ENCODE data around the gene CAPN3.
A peak's percentile ranks its signal among the peaks of the same experiment; 100 is the strongest.
"Not testable (repeated sequence)": the region's sequence is repeated elsewhere in the genome, so short reads cannot be mapped to it uniquely, and the experiment has no call there.

CAPN3 gene

DNA sequence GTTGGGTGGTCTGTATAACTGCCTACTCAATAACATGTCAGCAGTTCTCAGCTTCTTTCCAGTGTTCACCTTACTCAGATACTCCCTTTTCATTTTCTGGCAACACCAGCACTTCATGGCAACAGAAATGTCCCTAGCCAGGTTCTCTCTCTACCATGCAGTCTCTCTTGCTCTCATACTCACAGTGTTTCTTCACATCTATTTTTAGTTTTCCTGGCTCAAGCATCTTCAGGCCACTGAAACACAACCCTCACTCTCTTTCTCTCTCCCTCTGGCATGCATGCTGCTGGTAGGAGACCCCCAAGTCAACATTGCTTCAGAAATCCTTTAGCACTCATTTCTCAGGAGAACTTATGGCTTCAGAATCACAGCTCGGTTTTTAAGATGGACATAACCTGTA lies at the start of gene CAPN3:
TSS of gene CAPN3 (plus strand) at position 253 of the 400 bp plus-strand sequence. CDS start 305 bp downstream, outside the sequence.
- Mint-ChIP-seq H3K4me1 (no peaks in the 10 kb centered on the region), H3K27ac (no peak within 1 kb of the TSS), H3K36me3 (ENCODE audit: low read depth) (peaks cover 2% of the 10 kb centered on the region), H3K4me3 (no peak within 1 kb of the TSS), H3K9me3 (no peaks in the 10 kb centered on the region), H3K27me3 (no peaks in the 10 kb centered on the region)
- DNase-seq (no peak), ATAC-seq (no peak)

DNA sequence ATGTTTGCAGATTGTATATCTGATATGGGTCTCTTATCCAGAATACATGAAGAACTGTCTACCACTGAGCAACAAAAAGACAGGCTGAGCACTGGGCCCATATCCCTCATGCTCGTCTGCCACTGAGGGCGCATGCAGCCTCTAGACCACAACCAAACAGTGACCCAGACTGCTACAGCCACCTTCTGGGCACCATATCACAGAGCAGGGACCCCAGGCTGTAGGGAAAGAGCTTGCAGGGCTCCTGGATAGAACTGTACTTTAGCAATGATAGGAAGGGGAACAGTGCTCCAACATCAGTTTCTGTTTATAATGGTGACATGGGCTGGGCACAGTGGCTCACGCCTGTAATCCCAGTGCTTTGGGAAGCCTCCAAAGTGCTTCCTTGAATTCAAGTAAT lies 45.8 kb upstream of the CAPN3 start:
- no peak for DNase-seq
- ATAC-seq, result no peak
- no peaks in the 10 kb centered on the region for H3K27me3 Mint-ChIP-seq

DNA sequence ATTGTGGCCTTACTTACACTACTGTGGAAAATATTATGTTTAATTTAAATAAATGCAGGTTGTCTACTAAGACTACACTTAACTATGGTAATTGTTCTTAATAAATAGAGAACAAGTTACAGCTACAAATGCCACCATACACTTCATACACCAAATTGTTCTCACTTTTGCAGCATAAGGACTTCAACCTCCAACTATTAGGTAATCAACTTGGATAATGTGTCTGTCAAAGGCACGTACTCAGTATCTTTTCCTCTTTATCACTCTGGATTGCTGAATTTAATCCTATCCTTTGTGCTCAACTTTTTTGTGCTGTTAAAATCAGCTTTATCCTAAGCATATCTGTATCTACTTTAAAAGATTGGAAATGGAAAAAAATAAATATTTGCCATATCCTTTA lies 44.5 kb upstream of the CAPN3 start:
- Mint-ChIP-seq H3K9me3 (no peaks in the 10 kb centered on the region), H3K36me3 (ENCODE audit: low read depth) (peaks cover 14% of the 10 kb centered on the region), H3K27ac (no peak overlapping the region), H3K4me3 (no peak overlapping the region), H3K4me1 (peaks cover 7% of the 10 kb centered on the region), H3K27me3 (no peaks in the 10 kb centered on the region)
- no peak for DNase-seq
- ATAC-seq, result no peak

More for the DNA sequence above, 45.8 kb upstream of the CAPN3 start:
- Mint-ChIP-seq H3K4me1 (peaks cover 7% of the 10 kb centered on the region), H3K36me3 (ENCODE audit: low read depth) (peaks cover 16% of the 10 kb centered on the region), H3K4me3 (no peak overlapping the region), H3K27ac (no peak overlapping the region), H3K9me3 (no peaks in the 10 kb centered on the region)

DNA sequence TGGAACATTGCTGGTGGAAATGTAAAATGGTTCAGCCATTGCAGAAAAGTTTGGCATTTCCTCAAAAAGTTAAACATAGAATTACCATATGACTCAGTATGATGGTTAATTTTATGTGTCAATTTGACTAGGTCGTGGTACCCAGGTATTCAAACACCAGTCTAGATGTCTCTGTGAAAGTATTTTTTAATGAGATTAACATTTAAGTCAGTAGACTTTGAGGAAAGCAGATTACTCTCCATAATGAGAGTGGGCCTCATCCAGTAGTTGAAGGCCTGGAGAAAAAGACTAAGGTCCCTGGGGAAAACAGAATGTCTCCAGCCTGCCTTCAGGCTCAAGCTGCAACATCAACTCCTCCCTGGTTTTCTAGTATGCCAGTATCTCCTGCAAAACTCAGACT lies 43.8 kb upstream of the CAPN3 start:
- H3K4me1 Mint-ChIP-seq, result peaks cover 7% of the 10 kb centered on the region
- H3K9me3 Mint-ChIP-seq, result no peaks in the 10 kb centered on the region
- H3K4me3 Mint-ChIP-seq, result no peak overlapping the region
- H3K27me3 Mint-ChIP-seq, result no peaks in the 10 kb centered on the region
- DNase-seq, result no peak
- H3K36me3 Mint-ChIP-seq (ENCODE audit: low read depth), result peaks cover 10% of the 10 kb centered on the region
- H3K27ac Mint-ChIP-seq, result no peak overlapping the region
- peak; percentile 49 for ATAC-seq

DNA sequence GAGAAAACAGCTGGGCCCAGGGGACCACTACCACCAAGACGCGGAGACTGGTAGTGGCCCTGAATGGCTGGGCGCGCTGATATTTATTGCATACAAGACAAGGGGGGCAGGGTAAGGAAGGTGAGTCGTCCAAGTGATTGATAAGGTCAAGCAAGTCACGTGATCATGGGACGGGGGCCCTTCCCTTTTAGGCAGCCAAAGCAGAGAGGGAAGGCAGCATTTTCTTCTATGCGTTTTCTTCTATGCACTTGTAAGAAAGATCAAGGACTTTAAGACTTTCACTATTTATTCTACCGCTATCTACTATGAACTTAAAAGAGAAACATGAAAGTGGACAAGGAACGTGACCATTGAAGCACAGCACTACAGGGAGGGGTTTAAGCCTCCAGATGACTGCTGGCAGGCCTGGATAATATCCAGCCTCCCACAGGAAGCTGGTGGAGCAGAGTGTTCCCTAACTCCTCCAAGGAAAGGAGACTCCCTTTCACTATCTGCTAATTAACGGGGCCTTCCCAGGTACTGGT lies 43.0 kb upstream of the CAPN3 start:
- not testable (repeated sequence) for H3K4me1 Mint-ChIP-seq; H3K9me3 Mint-ChIP-seq; ATAC-seq; H3K4me3 Mint-ChIP-seq; DNase-seq; H3K36me3 Mint-ChIP-seq (ENCODE audit: low read depth); H3K27ac Mint-ChIP-seq; H3K27me3 Mint-ChIP-seq

DNA sequence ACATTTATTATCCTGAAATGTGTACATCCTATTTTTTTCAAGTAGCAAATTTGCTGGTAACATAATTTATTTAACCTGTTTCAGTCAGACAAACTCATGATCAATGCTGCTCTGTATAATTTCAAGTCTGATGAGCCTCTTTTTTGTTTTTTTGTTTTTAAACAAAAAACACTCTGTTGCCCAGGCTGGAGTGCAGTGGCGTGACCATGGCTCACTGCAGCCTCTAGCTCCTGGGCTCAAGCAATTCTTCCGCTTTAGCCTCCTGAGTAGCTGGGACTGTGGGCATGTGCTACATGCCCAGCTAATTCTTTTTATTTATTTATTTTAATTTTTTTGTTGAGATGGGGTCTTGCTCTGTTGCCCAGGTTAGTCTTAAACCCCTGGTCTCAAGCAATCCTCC lies 40.1 kb upstream of the CAPN3 start:
- peaks cover 13% of the 10 kb centered on the region for H3K36me3 Mint-ChIP-seq (ENCODE audit: low read depth)
- H3K9me3 Mint-ChIP-seq, result no peaks in the 10 kb centered on the region
- ATAC-seq, result no peak
- no peak for DNase-seq
- H3K4me1 Mint-ChIP-seq, result peaks cover 7% of the 10 kb centered on the region
- no peak overlapping the region for H3K4me3 Mint-ChIP-seq
- H3K27ac Mint-ChIP-seq, result no peak overlapping the region
- no peaks in the 10 kb centered on the region for H3K27me3 Mint-ChIP-seq

DNA sequence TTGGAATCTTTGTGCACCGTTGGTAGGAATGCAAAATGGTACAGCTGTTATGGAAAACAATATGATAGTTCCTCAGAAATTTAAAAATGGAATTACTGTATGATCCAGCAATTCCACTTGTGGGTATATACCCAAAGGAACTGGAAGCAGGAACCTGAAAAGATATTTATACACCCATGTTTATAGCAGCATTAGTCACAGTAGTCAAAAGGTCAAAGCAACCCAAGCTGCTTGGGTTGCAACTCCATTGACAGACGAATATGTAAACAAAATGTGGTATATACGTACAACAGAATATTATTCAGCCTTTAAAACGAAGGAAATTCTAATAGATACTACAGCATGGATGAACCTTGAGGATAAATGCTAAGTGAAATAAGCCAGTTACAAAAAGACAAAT lies 35.0 kb upstream of the CAPN3 start:
- no peak overlapping the region for H3K4me3 Mint-ChIP-seq
- no peak overlapping the region for H3K27ac Mint-ChIP-seq
- peaks cover 26% of the 10 kb centered on the region for H3K36me3 Mint-ChIP-seq (ENCODE audit: low read depth)
- no peaks in the 10 kb centered on the region for H3K9me3 Mint-ChIP-seq
- H3K4me1 Mint-ChIP-seq, result no peaks in the 10 kb centered on the region
- no peaks in the 10 kb centered on the region for H3K27me3 Mint-ChIP-seq
- ATAC-seq (no peak), DNase-seq (no peak)

DNA sequence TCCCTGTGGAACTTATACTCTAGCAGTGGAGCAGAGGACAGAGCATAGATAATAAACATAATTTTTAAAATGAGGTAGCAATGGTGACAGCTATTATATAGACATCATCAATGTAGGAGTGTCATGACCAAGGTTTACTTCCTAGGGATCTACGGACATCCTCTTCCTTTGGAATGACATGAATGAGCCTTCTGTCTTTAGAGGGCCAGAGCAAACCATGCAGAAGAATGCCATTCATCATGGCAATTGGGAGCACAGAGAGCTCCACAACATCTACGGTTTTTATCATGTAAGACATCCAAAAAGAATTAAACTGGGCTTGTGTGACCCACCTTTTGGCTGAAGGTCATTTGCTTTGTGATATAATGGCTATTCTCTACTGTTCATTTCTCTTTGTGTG lies 30.1 kb upstream of the CAPN3 start:
- Mint-ChIP-seq H3K27ac (no peak overlapping the region), H3K4me3 (no peak overlapping the region), H3K4me1 (no peaks in the 10 kb centered on the region), H3K27me3 (no peaks in the 10 kb centered on the region), H3K36me3 (ENCODE audit: low read depth) (peaks cover 24% of the 10 kb centered on the region), H3K9me3 (no peaks in the 10 kb centered on the region)
- DNase-seq (no peak), ATAC-seq (no peak)

DNA sequence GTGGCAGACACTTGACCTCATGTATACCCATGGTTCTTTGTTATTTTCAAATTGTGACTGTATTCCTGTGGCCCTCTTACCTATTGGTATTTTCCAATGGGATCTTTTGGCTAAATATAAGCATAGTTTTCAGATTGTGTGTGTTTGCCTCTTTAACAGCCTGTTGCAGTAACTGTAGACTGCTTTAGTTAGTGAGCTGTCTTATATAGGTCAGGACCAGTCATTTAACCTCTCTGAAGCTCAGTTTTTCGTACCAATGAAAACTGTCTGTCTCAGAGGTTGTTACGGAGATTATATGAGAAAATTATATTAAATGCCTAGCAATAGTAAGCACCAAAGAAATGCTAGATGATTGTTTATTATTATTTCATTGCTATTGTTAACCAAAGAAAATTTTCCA lies 29.3 kb upstream of the CAPN3 start:
- no peaks in the 10 kb centered on the region for H3K27me3 Mint-ChIP-seq
- H3K4me1 Mint-ChIP-seq, result no peaks in the 10 kb centered on the region
- no peak for ATAC-seq
- DNase-seq, result no peak
- no peak overlapping the region for H3K4me3 Mint-ChIP-seq
- H3K27ac Mint-ChIP-seq, result no peak overlapping the region
- H3K9me3 Mint-ChIP-seq, result peaks cover 4% of the 10 kb centered on the region
- H3K36me3 Mint-ChIP-seq (ENCODE audit: low read depth), result peaks cover 27% of the 10 kb centered on the region

DNA sequence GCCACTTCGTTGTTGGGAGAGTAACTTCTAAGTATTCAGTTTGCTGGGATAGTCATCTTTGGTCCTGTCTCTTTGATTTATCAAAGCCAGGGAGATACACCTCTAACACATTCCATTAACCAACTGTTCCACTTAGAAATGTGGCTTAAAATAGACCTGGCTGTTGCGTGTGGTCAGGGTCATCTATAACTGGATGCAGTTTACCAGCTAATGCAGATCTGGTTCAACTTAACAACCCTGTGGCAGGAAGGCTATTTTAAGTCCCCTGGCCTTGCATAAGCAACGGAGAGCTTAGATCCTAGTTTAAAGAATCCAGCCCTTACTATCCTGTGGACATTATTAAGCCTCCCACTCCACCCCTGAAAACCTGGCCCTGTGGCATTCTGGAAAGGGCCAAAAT lies 28.1 kb upstream of the CAPN3 start:
- no peak for ATAC-seq
- DNase-seq, result no peak
- H3K4me1 Mint-ChIP-seq, result no peaks in the 10 kb centered on the region
- H3K27me3 Mint-ChIP-seq, result no peaks in the 10 kb centered on the region
- no peak overlapping the region for H3K4me3 Mint-ChIP-seq
- no peak overlapping the region for H3K27ac Mint-ChIP-seq
- peaks cover 12% of the 10 kb centered on the region for H3K9me3 Mint-ChIP-seq
- H3K36me3 Mint-ChIP-seq (ENCODE audit: low read depth), result peaks cover 35% of the 10 kb centered on the region

DNA sequence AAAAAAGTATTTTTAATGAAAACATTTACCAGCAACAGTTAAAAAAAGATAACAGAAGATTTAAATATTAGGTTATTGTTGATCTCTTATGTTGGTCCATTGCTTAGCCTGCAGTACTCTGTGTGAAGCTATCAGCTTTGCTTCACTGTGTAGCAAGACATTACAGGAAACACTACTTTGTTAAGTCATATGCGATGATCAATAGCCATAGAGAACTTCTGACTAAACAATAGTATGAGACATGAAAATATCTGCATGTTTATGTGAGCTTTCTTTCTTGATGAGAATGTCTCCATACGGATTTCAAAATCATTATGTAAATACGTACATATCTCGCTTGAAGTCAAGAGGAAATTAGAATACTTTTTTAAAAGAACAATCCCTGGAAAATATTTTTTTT lies 27.0 kb upstream of the CAPN3 start:
- Mint-ChIP-seq H3K36me3 (ENCODE audit: low read depth) (peaks cover 32% of the 10 kb centered on the region), H3K9me3 (peaks cover 12% of the 10 kb centered on the region), H3K27ac (no peak overlapping the region), H3K27me3 (no peaks in the 10 kb centered on the region), H3K4me3 (no peak overlapping the region), H3K4me1 (no peaks in the 10 kb centered on the region)
- ATAC-seq (no peak), DNase-seq (no peak)

DNA sequence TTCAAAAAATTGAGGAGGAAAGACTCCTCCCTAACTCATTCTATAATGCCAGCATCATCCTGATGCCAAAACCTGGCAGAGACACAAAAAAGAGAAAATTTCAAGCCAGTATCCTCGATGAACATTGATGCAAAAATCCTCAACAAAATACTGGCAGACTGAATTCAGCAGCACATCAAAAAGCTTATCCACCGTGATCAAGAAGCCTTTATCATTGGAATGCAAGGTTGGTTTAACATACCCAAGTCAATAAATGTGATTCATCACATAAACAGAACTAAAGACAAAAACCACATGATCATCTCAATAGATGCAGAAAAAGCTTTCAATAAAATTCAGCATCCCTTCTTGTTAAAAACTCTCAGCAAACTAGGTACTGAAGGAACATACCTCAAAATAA lies 24.2 kb upstream of the CAPN3 start:
- ATAC-seq (no peak), DNase-seq (no peak)
- no peak overlapping the region for H3K4me3 Mint-ChIP-seq
- peaks cover 24% of the 10 kb centered on the region for H3K36me3 Mint-ChIP-seq (ENCODE audit: low read depth)
- H3K27me3 Mint-ChIP-seq, result no peaks in the 10 kb centered on the region
- no peak overlapping the region for H3K27ac Mint-ChIP-seq
- peaks cover 12% of the 10 kb centered on the region for H3K9me3 Mint-ChIP-seq
- H3K4me1 Mint-ChIP-seq, result no peaks in the 10 kb centered on the region

DNA sequence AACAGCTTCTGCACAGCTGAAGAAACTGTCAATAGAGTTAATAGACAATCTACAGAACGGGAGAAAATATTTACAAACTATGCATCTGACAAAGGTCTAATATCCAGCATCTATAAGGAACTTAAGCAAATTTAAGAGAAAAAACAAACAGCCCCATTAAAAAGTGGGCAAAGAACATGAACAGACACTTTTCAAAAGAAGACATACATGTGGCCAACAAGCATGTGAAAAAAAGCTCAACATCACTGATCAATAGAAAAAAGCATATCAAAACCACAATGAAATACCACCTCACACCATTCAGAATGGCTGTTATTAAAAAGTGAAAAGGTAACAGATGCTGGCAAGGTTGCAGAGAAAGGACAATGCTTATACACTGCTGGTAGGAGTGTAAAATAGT lies 22.7 kb upstream of the CAPN3 start:
- not testable (repeated sequence) for DNase-seq, H3K27me3 Mint-ChIP-seq, H3K4me3 Mint-ChIP-seq, ATAC-seq, H3K27ac Mint-ChIP-seq, H3K4me1 Mint-ChIP-seq
- Mint-ChIP-seq H3K9me3 (peaks cover 12% of the 10 kb centered on the region), H3K36me3 (ENCODE audit: low read depth) (peaks cover 20% of the 10 kb centered on the region)

DNA sequence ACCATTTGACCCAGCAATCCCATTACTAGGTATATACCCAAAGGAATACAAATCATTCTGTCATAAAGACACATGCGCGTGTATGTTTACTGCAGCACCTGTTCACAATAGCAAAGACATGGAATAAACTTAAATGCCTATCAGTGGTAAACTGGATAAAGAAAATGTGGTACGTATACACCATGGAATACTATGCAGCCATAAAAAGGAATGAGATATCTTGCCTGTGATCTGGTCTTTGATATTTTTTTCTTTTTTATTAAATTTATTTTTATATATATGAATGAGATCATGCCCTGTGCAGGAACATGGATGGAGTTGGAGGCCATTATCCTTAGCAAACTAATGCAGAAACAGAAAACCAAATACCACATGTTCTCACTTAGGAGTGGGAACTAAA lies 22.2 kb upstream of the CAPN3 start:
- not testable (repeated sequence) for H3K4me1 Mint-ChIP-seq, ATAC-seq, H3K4me3 Mint-ChIP-seq, H3K27me3 Mint-ChIP-seq, DNase-seq, H3K27ac Mint-ChIP-seq
- Mint-ChIP-seq H3K9me3 (peaks cover 12% of the 10 kb centered on the region), H3K36me3 (ENCODE audit: low read depth) (peaks cover 20% of the 10 kb centered on the region)

DNA sequence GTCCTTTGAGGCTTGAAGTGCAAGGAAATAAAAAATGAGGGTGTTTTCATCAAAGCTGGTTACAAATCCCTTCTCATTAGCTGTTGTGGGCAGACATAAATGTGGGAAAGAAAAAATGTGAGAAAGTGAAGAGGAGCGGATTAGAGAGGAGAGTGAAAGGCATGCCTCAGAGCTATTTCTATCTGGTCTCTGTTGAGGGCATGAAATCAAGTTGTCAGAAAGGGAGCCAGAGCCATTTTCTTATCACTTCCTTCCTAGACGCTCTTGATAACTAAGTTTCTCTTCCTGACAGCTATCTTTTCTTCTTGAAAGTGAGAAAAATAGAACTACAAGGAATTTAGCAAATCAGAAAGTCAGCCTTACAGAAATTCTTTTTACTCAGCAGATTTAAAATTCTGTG lies 20.8 kb upstream of the CAPN3 start:
- Mint-ChIP-seq H3K36me3 (ENCODE audit: low read depth) (peaks cover 16% of the 10 kb centered on the region), H3K27me3 (no peaks in the 10 kb centered on the region), H3K9me3 (peaks cover 12% of the 10 kb centered on the region), H3K27ac (no peak overlapping the region), H3K4me1 (no peaks in the 10 kb centered on the region), H3K4me3 (no peak overlapping the region)
- ATAC-seq (no peak), DNase-seq (no peak)

DNA sequence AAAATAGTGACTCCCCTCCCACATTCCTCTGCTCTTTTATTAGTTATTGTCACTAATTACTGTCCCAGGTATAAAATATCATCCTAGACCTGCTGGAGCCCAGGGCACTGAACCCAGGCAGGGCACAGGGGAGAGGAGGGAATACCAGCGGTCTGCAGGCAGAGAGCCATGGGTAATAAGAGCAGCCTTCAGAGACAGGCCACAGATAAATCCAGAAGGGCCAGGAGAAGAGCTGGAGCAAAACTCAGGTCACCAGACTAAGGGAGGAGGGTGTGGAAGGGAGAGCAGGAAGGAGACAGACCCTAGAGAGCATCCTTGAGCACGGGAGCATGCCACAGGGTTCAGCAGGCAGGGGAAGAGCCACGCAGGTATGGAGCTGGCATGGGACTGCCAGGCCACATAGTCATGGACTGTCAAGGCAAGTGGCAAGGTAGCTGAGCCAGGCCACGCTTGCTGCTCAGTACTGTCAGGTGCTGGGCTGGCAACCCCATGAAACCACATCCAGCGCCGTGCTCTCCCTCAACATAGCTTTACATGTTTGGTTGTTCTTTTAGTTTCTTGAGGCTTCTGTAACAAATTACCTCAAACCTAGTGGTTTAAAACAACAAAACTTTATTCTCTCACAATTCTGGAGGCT lies 15.6 kb upstream of the CAPN3 start:
- no peak for DNase-seq
- Mint-ChIP-seq H3K27me3 (no peaks in the 10 kb centered on the region), H3K4me3 (no peak overlapping the region), H3K27ac (no peak overlapping the region), H3K36me3 (ENCODE audit: low read depth) (no peaks in the 10 kb centered on the region), H3K4me1 (no peaks in the 10 kb centered on the region), H3K9me3 (no peaks in the 10 kb centered on the region)
- ATAC-seq, result no peak

Measured in activated naive CD8-positive, alpha-beta T cell treated with anti-CD3 and anti-CD28 coated beads, Interleukin-2, amount 50 U/mL, for 24 hours (primary cell).